OCI-M2 (cell line): ENCODE measurements around the gene POLDIP2.

ENCODE experiments used
- DNase-seq: peaks from one replicate; lab custom pipeline; 2025; ENCODE audit not compliant: unreplicated experiment; lab: John Stamatoyannopoulos, UW

The POLDIP2 gene

GRCh38 chr17:28357061-28357900 is at the start of gene POLDIP2:
TSS of gene POLDIP2 (minus strand) at chr17:28357527. CDS start at chr17:28357448, 79 bp downstream.
- peak; percentile 61 for DNase-seq

- no peak for DNase-seq
These were observed 49.1 kb upstream of the POLDIP2 start for GRCh38 chr17:28406473-28406814.

GRCh38 chr17:28405632-28406472 is 48.5 kb upstream of the POLDIP2 start, which contains the start of gene SLC46A1:
TSS of gene SLC46A1 (minus strand) at chr17:28406212. CDS start at chr17:28406114, 98 bp downstream.
- DNase-seq: no peak

- DNase-seq: no peak
These were observed 47.7 kb upstream of the POLDIP2 start for GRCh38 chr17:28404812-28405570.

- DNase-seq: no peak
These were observed 47.1 kb upstream of the POLDIP2 start for GRCh38 chr17:28404461-28404811.

- no peak for DNase-seq
These were observed 46.7 kb upstream of the POLDIP2 start for GRCh38 chr17:28404007-28404406.

- DNase-seq: no peak
These were observed 45.5 kb upstream of the POLDIP2 start for GRCh38 chr17:28402844-28403243.

- no peak for DNase-seq
These were observed 44.9 kb upstream of the POLDIP2 start for GRCh38 chr17:28402224-28402630.

- no peak for DNase-seq
These were observed 42.5 kb upstream of the POLDIP2 start for GRCh38 chr17:28399808-28400207.

GRCh38 chr17:28398280-28398981 is 41.1 kb upstream of the POLDIP2 start:
- DNase-seq: no peak

GRCh38 chr17:28397687-28398279 is 40.5 kb upstream of the POLDIP2 start:
- DNase-seq: no peak

GRCh38 chr17:28397275-28397674 is 39.9 kb upstream of the POLDIP2 start:
- DNase-seq: no peak

- no peak for DNase-seq
These were observed 39.4 kb upstream of the POLDIP2 start for GRCh38 chr17:28396635-28397239.

GRCh38 chr17:28395968-28396367 is 38.6 kb upstream of the POLDIP2 start:
- DNase-seq: no peak

- DNase-seq: no peak
These were observed 38.1 kb upstream of the POLDIP2 start for GRCh38 chr17:28395426-28395825.

- DNase-seq: no peak
These were observed 37.2 kb upstream of the POLDIP2 start for GRCh38 chr17:28394337-28395116.

GRCh38 chr17:28392491-28392890 is 35.2 kb upstream of the POLDIP2 start:
- no peak for DNase-seq

- no peak for DNase-seq
These were observed 34.1 kb upstream of the POLDIP2 start for GRCh38 chr17:28391401-28391800.

- no peak for DNase-seq
These were observed 33.7 kb upstream of the POLDIP2 start for GRCh38 chr17:28390984-28391383.
